H1 (cell line): Measurements from ENCODE around the gene SIM2. TPM values are rescaled to one million over a fixed set of nuclear protein-coding genes. Genes with fewer than 3 reads are reported as not detected.

Experiments used
- CTCF ChIA-PET: fragments of 300-600 bp; sonication (Branson Sonifier 250); formaldehyde crosslinking; loops from one replicate; lab custom pipeline; 2021; ENCODE audit not compliant: partially characterized antibody; lab: Charles Lee
- POLR2A ChIA-PET: fragments of 300-600 bp; sonication (Branson Sonifier 250); formaldehyde crosslinking; loops from one replicate; lab custom pipeline; 2021; ENCODE audit warnings: inconsistent platforms; ENCODE audit not compliant: partially characterized antibody; lab: Charles Lee
- DNase-seq, 2 experiments: peaks; one replicate each; pipeline versions ENCODE4 v3.0.0 to v3.0.0-alpha.2; 2010 to 2022; ENCODE audit warnings: low spot score in 2 of 2, low read depth in 1 of 2, mixed read lengths in 1 of 2
- FAIRE-seq: peaks from 2 replicates; lab custom pipeline; 2011; peaks lifted over from hg19 to GRCh38; lab: Jason Lieb, UNC
- H2AFZ ChIP-seq: 2 replicates; pipeline ENCODE4 v1.8.1; 2012; ENCODE audit warnings: low read length, inconsistent platforms
- H2AK5ac ChIP-seq: 2 replicates; pipeline ENCODE4 v1.6.1; 2013; ENCODE audit warnings: low read depth, low read length
- H2BK120ac ChIP-seq: replicated peaks from 2 replicates; pipeline ENCODE3; 2013; ENCODE audit warnings: low read depth, low read length, inconsistent platforms
- H2BK12ac ChIP-seq: 2 replicates; pipeline ENCODE4 v1.6.1; 2013; ENCODE audit warnings: low read depth, low read length
- H2BK15ac ChIP-seq: 2 replicates; pipeline ENCODE4 v1.6.1; 2013; ENCODE audit warnings: low read length
- H2BK20ac ChIP-seq: 2 replicates; pipeline ENCODE4 v1.6.1; 2013; ENCODE audit warnings: low read length
- H2BK5ac ChIP-seq: 2 replicates; pipeline ENCODE4 v1.6.1; 2013; ENCODE audit warnings: low read depth, low read length
- H3K14ac ChIP-seq: 2 replicates; pipeline ENCODE4 v1.6.1; 2013; ENCODE audit warnings: inconsistent platforms; ENCODE audit not compliant: insufficient read length
- H3K18ac ChIP-seq: 2 replicates; pipeline ENCODE4 v1.6.1; 2013; ENCODE audit warnings: low read length; ENCODE audit errors: extremely low read depth
- H3K23ac ChIP-seq: 2 replicates; pipeline ENCODE4 v1.6.1; 2013; ENCODE audit warnings: inconsistent platforms; ENCODE audit not compliant: insufficient read length
- H3K23me2 ChIP-seq: 2 replicates; pipeline ENCODE4 v1.6.1; 2013; ENCODE audit warnings: low read depth, low read length
- H3K27ac ChIP-seq: 2 replicates; pipeline ENCODE4 v1.6.1; 2011; ENCODE audit warnings: low read depth, low read length, inconsistent platforms
- H3K27me3 ChIP-seq, 4 experiments: replicated peaks in 1 of 4; 1 replicate in 1 of 4; 2 replicates in 3 of 4; pipeline versions ENCODE4 v1.6.1 to v1.8.1; 2011 to 2013; ENCODE audit warnings: low read length in 3 of 4, mild to moderate bottlenecking in 3 of 4, inconsistent platforms in 2 of 4, mixed read lengths in 2 of 4, moderate library complexity in 1 of 4; ENCODE audit not compliant: control insufficient read depth in 3 of 4, insufficient read depth in 3 of 4; ENCODE audit errors: extremely low read depth in 1 of 4
- H3K36me3 ChIP-seq, 4 experiments: 2 replicates each; pipeline versions ENCODE4 v1.6.1 to v1.8.1; 2011 to 2013; ENCODE audit warnings: mild to moderate bottlenecking in 4 of 4, low read length in 3 of 4, moderate library complexity in 2 of 4, control low read depth in 1 of 4, inconsistent platforms in 1 of 4; ENCODE audit not compliant: insufficient read depth in 4 of 4, control insufficient read depth in 2 of 4
- H3K4ac ChIP-seq: replicated peaks from 2 replicates; pipeline ENCODE3; 2013; ENCODE audit warnings: low read length, low read depth, mixed read lengths, inconsistent platforms; ENCODE audit not compliant: insufficient read length
- H3K4me1 ChIP-seq, 4 experiments: replicated peaks in 1 of 4; 1 replicate in 1 of 4; 2 replicates in 3 of 4; pipeline versions ENCODE4 v1.6.1 to v1.8.1; 2011 to 2013; ENCODE audit warnings: low read length in 3 of 4, inconsistent platforms in 2 of 4, mixed read lengths in 1 of 4; ENCODE audit not compliant: insufficient read depth in 4 of 4, control insufficient read depth in 3 of 4
- H3K4me2 ChIP-seq, 2 experiments: 2 replicates each; pipeline versions ENCODE4 v1.6.1 to v1.8.1; 2011 to 2013; ENCODE audit warnings: low read depth in 2 of 2, low read length in 2 of 2, control low read depth in 1 of 2, inconsistent platforms in 1 of 2, mild to moderate bottlenecking in 1 of 2; ENCODE audit not compliant: insufficient read depth in 1 of 2
- H3K4me3 ChIP-seq, 4 experiments: fragments of 200-600, 300-600 bp in 1 of 4; sonication (generic), shearing (Covaris generic), sonication (Bioruptor Twin) in 1 of 4; 2 replicates each; pipeline versions ENCODE4 v1.5.1 to v1.8.1; 2011 to 2016; ENCODE audit warnings: low read length in 4 of 4, low read depth in 3 of 4, control low read depth in 2 of 4, inconsistent platforms in 2 of 4, mild to moderate bottlenecking in 2 of 4, mixed read lengths in 1 of 4, moderate library complexity in 1 of 4; ENCODE audit not compliant: insufficient read depth in 2 of 4; ENCODE audit errors: extremely low read depth in 1 of 4
- H3K56ac ChIP-seq: replicated peaks from 2 replicates; pipeline ENCODE3; 2013; ENCODE audit warnings: low read depth, mild to moderate bottlenecking, mixed read lengths, low read length, inconsistent platforms; ENCODE audit not compliant: insufficient read length
- H3K79me1 ChIP-seq: 2 replicates; pipeline ENCODE4 v1.6.1; 2013; ENCODE audit warnings: low read depth, low read length, control low read depth
- H3K79me2 ChIP-seq, 2 experiments: 2 replicates each; pipeline versions ENCODE4 v1.6.1 to v1.8.1; 2012 to 2013; ENCODE audit warnings: low read length in 2 of 2, mild to moderate bottlenecking in 2 of 2, inconsistent platforms in 1 of 2; ENCODE audit not compliant: insufficient read depth in 2 of 2, control insufficient read depth in 1 of 2
- H3K9ac ChIP-seq, 4 experiments: replicated peaks in 1 of 4; 1 replicate in 1 of 4; 2 replicates in 3 of 4; pipeline versions ENCODE4 v1.6.1 to v1.8.1; 2011 to 2013; ENCODE audit warnings: low read depth in 3 of 4, low read length in 3 of 4, control low read depth in 2 of 4, mild to moderate bottlenecking in 2 of 4, moderate library complexity in 2 of 4, inconsistent platforms in 1 of 4; ENCODE audit errors: extremely low read depth in 1 of 4
- H3K9me3 ChIP-seq, 2 experiments: 2 replicates each; pipeline versions ENCODE4 v1.6.1 to v1.8.1; 2012 to 2013; ENCODE audit warnings: mild to moderate bottlenecking in 2 of 2, moderate library complexity in 2 of 2, control low read depth in 1 of 2, inconsistent platforms in 1 of 2, low read depth in 1 of 2, low read length in 1 of 2, mixed read lengths in 1 of 2; ENCODE audit not compliant: insufficient read depth in 2 of 2
- H4K20me1 ChIP-seq, 2 experiments: replicated peaks in 1 of 2; 2 replicates each; pipeline versions ENCODE3 to v1.8.1; 2011 to 2013; ENCODE audit warnings: inconsistent platforms in 2 of 2, low read length in 2 of 2, mild to moderate bottlenecking in 1 of 2; ENCODE audit not compliant: insufficient read depth in 2 of 2, control insufficient read depth in 1 of 2
- H4K5ac ChIP-seq: 2 replicates; pipeline ENCODE4 v1.6.1; 2013; ENCODE audit warnings: low read length, low read depth, mixed read lengths, inconsistent platforms; ENCODE audit not compliant: insufficient read length
- H4K8ac ChIP-seq: 2 replicates; pipeline ENCODE4 v1.8.0; 2013; ENCODE audit warnings: mild to moderate bottlenecking, moderate library complexity, low read length, inconsistent platforms; ENCODE audit not compliant: insufficient read depth; ENCODE audit errors: extremely low read depth
- H4K91ac ChIP-seq: replicated peaks from 2 replicates; pipeline ENCODE3; 2013; ENCODE audit warnings: low read length, mixed read lengths, inconsistent platforms; ENCODE audit not compliant: insufficient read length
- FOSL1 ChIP-seq: IDR thresholded peaks from 2 replicates; pipeline ENCODE4 v1.6.1; 2011; ENCODE audit warnings: mild to moderate bottlenecking, low read depth, low read length, moderate library complexity; ENCODE audit not compliant: insufficient read depth
- WGBS, 2 experiments: shearing (Covaris generic) in 1 of 2; methylation state at CpG; one replicate each; pipeline versions ENCODE4 v1.1.6 to v1.1.7; 2013 to 2015; ENCODE audit warnings: low lambda C conversion rate in 2 of 2, mixed read lengths in 2 of 2, inconsistent platforms in 1 of 2, low coverage in 1 of 2, missing lambda C conversion rate in 1 of 2; ENCODE audit not compliant: insufficient replicate concordance in 2 of 2, insufficient coverage in 1 of 2, insufficient read length in 1 of 2; ENCODE audit errors: extremely low coverage in 1 of 2, missing lambda C conversion rate in 1 of 2; 5-methylcytosine and 5-hydroxymethylcytosine counted together
- polyA plus RNA-seq, 7 experiments: library from polyadenylated mRNA; depleted of rRNA in 3 of 7; stranded (reverse) in 5 of 7; unstranded in 2 of 7; fragments of >200 nt in 5 of 7; fragments of 200-250 nt in 2 of 7; gene quantifications; 1 replicate in 5 of 7; 2 replicates in 1 of 7; 4 replicates in 1 of 7; pipeline versions ENCODE4 v1.2.1 to v1.2.3, GENCODE V29; 2011 to 2013; ENCODE audit warnings: missing spikeins in 2 of 7, mixed read lengths in 2 of 7
- total RNA-seq: library from RNA; stranded (reverse); fragmentation: NEBNext Ultra II Directional; extraction: Animal tissue kit (Norgen Biotek cat#: 25700); gene quantifications from 2 replicates; pipeline ENCODE4 v1.2.1, GENCODE V29; 2021

Gene SIM2
- total and polyA plus RNA-seq, 2 of the 8 experiments (the other 6 are each of a cell fraction or from before 2014, with no cell fraction given) = 0.05 to 0.26 TPM

DNA sequence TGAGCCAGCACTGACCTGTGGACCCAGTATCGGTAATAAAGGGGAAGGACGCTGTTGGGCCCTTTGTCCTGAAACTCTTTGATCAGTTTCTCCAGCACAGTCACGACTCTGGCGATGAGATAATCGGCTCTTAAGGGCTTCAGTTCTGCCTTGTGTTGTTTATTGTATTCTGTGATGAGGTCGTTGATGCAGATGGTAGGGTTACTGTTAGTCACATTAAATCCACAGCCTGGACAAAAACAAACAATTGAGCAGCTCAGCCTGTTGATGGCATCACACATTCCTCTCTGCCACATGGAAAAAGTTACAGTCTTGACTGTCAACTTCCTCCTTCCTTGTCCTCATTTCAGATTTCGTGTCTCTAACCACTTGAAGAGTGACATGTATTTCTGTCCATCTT lies 57.6 kb downstream of the SIM2 start:
- Histone ChIP-seq H4K5ac (no peak overlapping the region), H2BK120ac (no peak overlapping the region), H3K4me3 (no peak overlapping the region), H3K23me2 (no peaks in the 10 kb centered on the region; the same call in 1 of the 2 replicates), H3K9ac (no peak overlapping the region), H2BK15ac (no peak overlapping the region), H4K8ac (no peak overlapping the region), H3K4me1 (peaks cover 7 to 18% (median 9%) of the 10 kb centered on the region in 4 experiments), H3K27me3 (no peaks in the 10 kb centered on the region), H3K14ac (no peak overlapping the region), H2BK12ac (no peak overlapping the region), H2AFZ (no peak overlapping the region), H3K4me2 (no peak overlapping the region), H4K91ac (no peak overlapping the region), H3K9me3 (no peaks in the 10 kb centered on the region), H3K36me3 (no peaks in the 10 kb centered on the region), H2BK5ac (no peak overlapping the region), H3K79me1 (no peaks in the 10 kb centered on the region), H2AK5ac (no peak overlapping the region), H4K20me1 (no peaks in the 10 kb centered on the region), H3K23ac (no peak overlapping the region), H3K56ac (no peak overlapping the region), H3K79me2 (no peaks in the 10 kb centered on the region), H3K27ac (no peak overlapping the region), H3K18ac (no peak overlapping the region), H2BK20ac (no peak overlapping the region), H3K4ac (no peak overlapping the region)
- ChIA-PET POLR2A (no interaction called here), CTCF (interaction anchor here (0.7 to 3.1 kb wide), 10 partner anchors 9 to 229 kb away, joined by 3 to 11 read pairs (median 4); no protein-coding TSS in a partner anchor)
- TF ChIP-seq FOSL1 = no peak
- no peak for FAIRE-seq
- 86% methylated on average over 7 of the region's 7 CpGs; no CpG with 5 or more reads in 1 of the 2 experiments for WGBS, 2 experiments
- DNase-seq = no peak
